ENCODE measurements around the gene BPIFB6. TPM values are rescaled to one million over a fixed set of nuclear protein-coding genes. Genes with fewer than 3 reads are reported as not detected.

BPIFB6 gene
- not detected in 2 replicates for total RNA-seq

GRCh38 chr20:33031531-33031930 is at the start of gene BPIFB6:
TSS of gene BPIFB6 (plus strand) at chr20:33031648. CDS start at chr20:33031648, 0 bp downstream.

GRCh38 chr20:33004141-33004751 is 27.2 kb upstream of the BPIFB6 start, which contains the start of gene SUN5:
TSS of gene SUN5 (minus strand) at chr20:33004433. CDS start at chr20:33004340, 93 bp downstream.

GRCh38 chr20:33007376-33008335 is 23.8 kb upstream of the BPIFB6 start, which contains the start of gene BPIFB2:
TSS of gene BPIFB2 (plus strand) at chr20:33007704. CDS start at chr20:33008575, 871 bp downstream.

GRCh38 chr20:33053291-33054106 is 22.1 kb downstream of the BPIFB6 start, which contains the start of gene BPIFB3:
TSS of gene BPIFB3 (plus strand) at chr20:33053903. CDS start at chr20:33055436, 1,533 bp downstream.

GRCh38 chr20:33079259-33079658 is 47.8 kb downstream of the BPIFB6 start, which contains the start of gene BPIFB4:
TSS of gene BPIFB4 (plus strand) at chr20:33079643. CDS start at chr20:33081527, 1,884 bp downstream.

Other genes with a start within 250 kb of the BPIFB6 start
- 80.1 and 83.9 TPM in 2 replicates for gene MAPRE1, start 211.7 kb upstream of the BPIFB6 start, total RNA-seq
- gene EFCAB8, start 172.7 kb upstream of the BPIFB6 start, total RNA-seq = under 0.01 TPM in 1 of 2 replicates, not detected in the other
- gene SUN5, start 27.2 kb upstream of the BPIFB6 start, total RNA-seq = not detected in 2 replicates
- not detected in 2 replicates for gene BPIFB2, start 23.9 kb upstream of the BPIFB6 start, total RNA-seq
- not detected in 2 replicates for gene BPIFB3, start 22.3 kb downstream of the BPIFB6 start, total RNA-seq
- gene BPIFB4, start 48.0 kb downstream of the BPIFB6 start, total RNA-seq = not detected in 2 replicates
- gene BPIFA2, start 136.5 kb downstream of the BPIFB6 start, total RNA-seq = not detected in 2 replicates
- gene BPIFA3, start 185.7 kb downstream of the BPIFB6 start, total RNA-seq = not detected in 2 replicates
- gene BPIFA1, start 204.3 kb downstream of the BPIFB6 start, total RNA-seq = not detected in 2 replicates